ENCODE measurements around the gene FBXL5. TPM values are rescaled to one million over a fixed set of nuclear protein-coding genes. Genes with fewer than 3 reads are reported as not detected.
A peak's percentile ranks its signal among the peaks of the same experiment; 100 is the strongest.

The FBXL5 gene
- total RNA-seq, 3 donors from 2014 or later (not counting 1 experiment from before 2014, with no cell fraction given), result 80.2 to 111 (median 92.8) TPM

DNA sequence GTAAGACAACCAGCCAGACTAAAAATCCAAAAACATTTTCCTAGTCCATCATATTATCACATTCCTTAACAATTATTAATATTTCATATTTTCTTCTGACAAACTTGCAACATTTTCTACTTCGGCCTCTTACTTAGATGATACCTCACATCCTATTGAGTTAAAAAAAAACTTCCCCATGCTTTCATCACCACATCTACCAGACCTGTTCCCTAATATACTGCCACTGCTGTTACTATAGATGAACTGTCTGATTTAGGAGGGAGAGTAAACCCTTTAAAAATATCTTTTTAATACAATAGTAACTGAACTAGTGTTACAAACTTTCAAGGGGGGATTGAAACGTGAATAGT is 28.0 kb upstream of the FBXL5 start:
- no peaks in the 10 kb centered on the region for H3K9me3 ChIP-seq (ENCODE audit: control insufficient read depth, insufficient read depth, low read length)
- H3K36me3 ChIP-seq (ENCODE audit: control insufficient read depth, insufficient read depth, low read length), result peaks cover 17% of the 10 kb centered on the region
- peak overlapping the region; percentile 0 for H3K4me3 Mint-ChIP-seq
- H3K4me1 Mint-ChIP-seq, result peaks cover 31 to 43% of the 10 kb centered on the region in 2 donors
- ATAC-seq (no peak), DNase-seq (no peak)
- H3K27me3 Mint-ChIP-seq (ENCODE audit: low read depth in 2 of 2), result no peaks in the 10 kb centered on the region
- H3K27me3 ChIP-seq (ENCODE audit: control insufficient read depth, insufficient read depth, low read length), result no peaks in the 10 kb centered on the region
- peaks cover 4% of the 10 kb centered on the region for H3K4me1 ChIP-seq (ENCODE audit: control insufficient read depth, insufficient read depth, low read length)
- TF ChIP-seq, protein P1, sequence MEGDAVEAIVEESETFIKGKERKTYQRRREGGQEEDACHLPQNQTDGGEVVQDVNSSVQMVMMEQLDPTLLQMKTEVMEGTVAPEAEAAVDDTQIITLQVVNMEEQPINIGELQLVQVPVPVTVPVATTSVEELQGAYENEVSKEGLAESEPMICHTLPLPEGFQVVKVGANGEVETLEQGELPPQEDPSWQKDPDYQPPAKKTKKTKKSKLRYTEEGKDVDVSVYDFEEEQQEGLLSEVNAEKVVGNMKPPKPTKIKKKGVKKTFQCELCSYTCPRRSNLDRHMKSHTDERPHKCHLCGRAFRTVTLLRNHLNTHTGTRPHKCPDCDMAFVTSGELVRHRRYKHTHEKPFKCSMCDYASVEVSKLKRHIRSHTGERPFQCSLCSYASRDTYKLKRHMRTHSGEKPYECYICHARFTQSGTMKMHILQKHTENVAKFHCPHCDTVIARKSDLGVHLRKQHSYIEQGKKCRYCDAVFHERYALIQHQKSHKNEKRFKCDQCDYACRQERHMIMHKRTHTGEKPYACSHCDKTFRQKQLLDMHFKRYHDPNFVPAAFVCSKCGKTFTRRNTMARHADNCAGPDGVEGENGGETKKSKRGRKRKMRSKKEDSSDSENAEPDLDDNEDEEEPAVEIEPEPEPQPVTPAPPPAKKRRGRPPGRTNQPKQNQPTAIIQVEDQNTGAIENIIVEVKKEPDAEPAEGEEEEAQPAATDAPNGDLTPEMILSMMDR (IDR thresholded peaks at IDR 0.05), result no peak
- peak overlapping the region in 1 of 2 donors; percentile 97 for H3K27ac Mint-ChIP-seq
- H3K36me3 Mint-ChIP-seq, result no peaks in the 10 kb centered on the region
- H3K27ac ChIP-seq (ENCODE audit: low read length), result no peak overlapping the region
- no peaks in the 10 kb centered on the region for H3K9me3 Mint-ChIP-seq
- no peak overlapping the region for H3K4me3 ChIP-seq (ENCODE audit: low read length)
- 93% methylated on average over 1 of the region's 2 CpGs for WGBS (ENCODE audit: insufficient coverage)
- intact Hi-C loops (cut with micrococcal nuclease), result loop anchor here (2.0 kb wide), 1 partner anchor 28 kb away; the partner anchor contains the start of gene FBXL5

DNA sequence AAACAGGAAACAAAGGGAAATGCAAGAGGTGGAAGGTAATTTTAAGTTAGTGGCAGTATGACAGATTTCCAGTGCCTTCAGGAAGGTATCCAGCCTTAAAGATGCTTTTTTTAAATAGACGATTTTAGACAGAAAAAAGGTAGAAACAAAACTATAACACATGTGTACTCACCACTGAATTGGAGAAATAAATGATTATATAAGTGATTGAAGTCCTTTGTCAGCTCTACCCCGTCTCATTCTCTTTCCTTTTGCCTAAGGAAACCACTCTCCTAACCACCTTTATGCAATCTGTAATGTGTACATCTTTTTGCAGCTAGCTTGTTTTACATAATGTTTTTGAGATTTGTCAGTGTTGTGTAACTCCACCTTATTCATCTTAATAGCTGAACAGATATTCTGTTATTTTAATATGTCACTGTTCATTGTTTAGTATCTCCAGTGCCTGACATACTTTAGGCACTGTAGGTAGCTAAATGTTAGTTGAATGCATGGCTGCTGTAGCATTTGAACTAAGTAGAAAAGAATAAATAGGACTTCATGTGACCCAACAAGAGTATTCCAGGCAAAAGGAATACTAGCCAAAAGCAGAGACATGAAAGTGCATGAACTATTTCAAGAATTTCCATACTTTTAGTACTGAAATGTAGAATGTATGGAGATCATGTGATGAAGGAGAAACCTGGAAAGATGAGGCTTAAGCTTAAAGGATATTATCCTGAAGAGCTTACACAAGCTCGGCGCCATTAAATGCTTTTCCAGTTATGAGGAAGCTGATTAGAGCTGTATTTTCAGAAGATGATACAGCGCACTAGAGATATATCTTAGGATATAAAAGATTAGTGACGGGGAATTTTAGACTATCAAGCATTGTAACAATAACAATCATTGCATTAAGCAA is 27.3 kb upstream of the FBXL5 start:
- DNase-seq, result no peak
- Mint-ChIP-seq H3K9me3 (no peaks in the 10 kb centered on the region), H3K27ac (peak overlapping the region; percentile 97), H3K36me3 (no peaks in the 10 kb centered on the region), H3K4me3 (peak overlapping the region; percentile 93), H3K27me3 (ENCODE audit: low read depth in 2 of 2) (no peaks in the 10 kb centered on the region), H3K4me1 (peaks cover 31 to 43% of the 10 kb centered on the region in 2 donors)
- Histone ChIP-seq H3K27ac (ENCODE audit: low read length) (peak overlapping the region; percentile 76), H3K27me3 (ENCODE audit: control insufficient read depth, insufficient read depth, low read length) (no peaks in the 10 kb centered on the region), H3K9me3 (ENCODE audit: control insufficient read depth, insufficient read depth, low read length) (no peaks in the 10 kb centered on the region), H3K36me3 (ENCODE audit: control insufficient read depth, insufficient read depth, low read length) (peaks cover 12% of the 10 kb centered on the region), H3K4me3 (ENCODE audit: low read length) (peak overlapping the region; percentile 93), H3K4me1 (ENCODE audit: control insufficient read depth, insufficient read depth, low read length) (peaks cover 4% of the 10 kb centered on the region)
- ATAC-seq, result no peak
- 100% methylated on average over 2 of the region's 6 CpGs for WGBS (ENCODE audit: insufficient coverage)
- TF ChIP-seq, protein P1 (IDR thresholded peaks at IDR 0.05), result no peak
- intact Hi-C loops (cut with micrococcal nuclease), result loop anchor here (2.0 kb wide), 1 partner anchor 28 kb away; the partner anchor contains the start of gene FBXL5

DNA sequence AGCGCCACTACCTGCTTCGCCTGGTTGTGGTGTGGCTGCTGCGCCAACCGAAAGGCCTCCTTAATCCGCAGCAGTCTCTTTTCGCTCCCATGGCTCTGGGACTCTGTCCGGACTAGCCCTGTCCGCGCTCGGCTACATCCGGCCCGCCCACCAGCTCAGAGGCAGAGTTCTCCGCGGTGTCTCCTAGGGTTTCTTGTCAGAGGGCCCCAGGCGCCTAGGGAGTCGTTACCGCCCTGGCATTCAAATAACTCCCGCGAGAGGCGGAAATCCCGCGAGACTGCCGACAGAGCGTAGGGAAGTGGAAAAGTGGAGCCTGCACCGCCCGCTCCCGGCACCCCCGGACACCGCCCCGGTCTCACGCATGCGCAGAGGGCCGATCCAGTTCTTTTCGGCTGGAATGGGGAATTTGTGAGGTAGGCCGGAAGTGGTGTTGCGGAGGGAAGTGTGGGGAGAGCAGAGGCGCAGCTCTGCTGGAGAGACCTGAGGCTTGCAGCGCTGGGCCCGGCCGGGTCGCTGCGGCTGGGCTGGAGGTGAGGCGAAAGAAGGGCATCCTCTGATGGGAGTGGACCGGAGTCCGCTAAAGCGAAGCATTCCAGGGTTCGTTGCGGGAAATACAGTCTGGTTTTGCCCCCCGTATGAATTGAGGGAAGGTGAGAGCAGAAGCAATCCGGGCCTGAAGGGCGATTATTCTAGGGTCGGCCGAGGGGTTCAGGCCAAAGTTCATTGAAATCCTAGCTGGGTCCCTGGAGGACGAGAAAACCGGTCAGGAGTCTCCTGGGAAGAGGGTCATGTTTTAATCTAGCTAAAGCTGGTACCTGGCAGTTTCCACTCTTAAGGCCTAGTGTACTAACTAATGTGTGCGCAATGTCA is 26.4 kb upstream of the FBXL5 start, which contains the start of gene FAM200B:
FAM200B (plus strand) TSS at position 456 of the 870 bp plus-strand sequence. CDS start 5,151 bp downstream, outside the sequence.
- H3K36me3 Mint-ChIP-seq, result no peaks in the 10 kb centered on the region
- H3K27ac Mint-ChIP-seq, result peak within 1 kb of the TSS; percentile 97
- peak; percentile 95 to 96 for DNase-seq
- under 1% methylated on average over 56 of the region's 56 CpGs for WGBS (ENCODE audit: insufficient coverage)
- intact Hi-C loops (cut with micrococcal nuclease), result loop anchor here (2.0 kb wide), 1 partner anchor 27 kb away; the partner anchor contains the start of gene FBXL5
- no peaks in the 10 kb centered on the region for H3K9me3 ChIP-seq (ENCODE audit: control insufficient read depth, insufficient read depth, low read length)
- H3K4me1 Mint-ChIP-seq, result peaks cover 31 to 43% of the 10 kb centered on the region in 2 donors
- no peaks in the 10 kb centered on the region for H3K27me3 ChIP-seq (ENCODE audit: control insufficient read depth, insufficient read depth, low read length)
- peak within 1 kb of the TSS; percentile 93 for H3K4me3 Mint-ChIP-seq
- H3K4me1 ChIP-seq (ENCODE audit: control insufficient read depth, insufficient read depth, low read length), result peaks cover 4% of the 10 kb centered on the region
- no peaks in the 10 kb centered on the region for H3K27me3 Mint-ChIP-seq (ENCODE audit: low read depth in 2 of 2)
- peaks cover 4% of the 10 kb centered on the region for H3K36me3 ChIP-seq (ENCODE audit: control insufficient read depth, insufficient read depth, low read length)
- peak within 1 kb of the TSS; percentile 93 for H3K4me3 ChIP-seq (ENCODE audit: low read length)
- H3K9me3 Mint-ChIP-seq, result no peaks in the 10 kb centered on the region
- peak within 1 kb of the TSS; percentile 76 for H3K27ac ChIP-seq (ENCODE audit: low read length)
- ATAC-seq, result peak; percentile 95 to 98 (median 96)
- TF ChIP-seq, protein P1 (IDR thresholded peaks at IDR 0.05), result no peak

All from natural killer cell (primary cell).